C1 segment of cervical spinal cord (tissue), 14 donors: Measurements from ENCODE around the gene MORN1.

ENCODE experiments used
- DNase-seq, 14 donors: peaks; one replicate each; lab custom pipeline; 2025; lab: John Stamatoyannopoulos, UW

The MORN1 gene

GRCh38 chr1:2275796-2276536, 115.4 kb downstream of the MORN1 start:
- peak in 1 of 14 donors; percentile 66 for DNase-seq

GRCh38 chr1:2274929-2275475, 116.4 kb downstream of the MORN1 start:
- DNase-seq, result no peak

GRCh38 chr1:2274231-2274928, 117.0 kb downstream of the MORN1 start:
- DNase-seq, result no peak

- peak in 1 of 14 donors; percentile 28 for DNase-seq
These were observed 117.8 kb downstream of the MORN1 start for GRCh38 chr1:2273401-2274090.

- DNase-seq, result no peak
These were observed 118.5 kb downstream of the MORN1 start for GRCh38 chr1:2272686-2273400.

GRCh38 chr1:2271841-2272655, 119.3 kb downstream of the MORN1 start:
- no peak for DNase-seq
